ENCODE data around the gene MSANTD2.
A peak's percentile ranks its signal among the peaks of the same experiment; 100 is the strongest.

Gene MSANTD2

GRCh38 chr11:124769806-124770774 lies 30.1 kb downstream of the MSANTD2 start:
- DNase-seq = no peak

GRCh38 chr11:124768914-124769313 lies 31.3 kb downstream of the MSANTD2 start:
- DNase-seq = no peak

- no peak for DNase-seq
These were observed 34.0 kb downstream of the MSANTD2 start for GRCh38 chr11:124766156-124766555.

GRCh38 chr11:124763156-124763947 lies 36.9 kb downstream of the MSANTD2 start:
- peak; percentile 93 for DNase-seq

- no peak for DNase-seq
These were observed 37.5 kb downstream of the MSANTD2 start for GRCh38 chr11:124762624-124763155.

GRCh38 chr11:124762105-124762623 lies 38.0 kb downstream of the MSANTD2 start, which contains the start of gene ESAM:
TSS of gene ESAM (minus strand) at chr11:124762290. CDS start at chr11:124762154, 136 bp downstream.
- DNase-seq = peak; percentile 80

- no peak for DNase-seq
These were observed 38.7 kb downstream of the MSANTD2 start for GRCh38 chr11:124761301-124762104.

GRCh38 chr11:124760806-124761205 lies 39.4 kb downstream of the MSANTD2 start:
- no peak for DNase-seq

GRCh38 chr11:124760205-124760652 lies 40.0 kb downstream of the MSANTD2 start:
- no peak for DNase-seq

GRCh38 chr11:124759266-124760204 lies 40.7 kb downstream of the MSANTD2 start:
- peak; percentile 11 for DNase-seq

GRCh38 chr11:124758355-124759265 lies 41.6 kb downstream of the MSANTD2 start:
- peak; percentile 78 for DNase-seq

- DNase-seq = no peak
These were observed 42.9 kb downstream of the MSANTD2 start for GRCh38 chr11:124757320-124757719.

- DNase-seq = no peak
These were observed 43.4 kb downstream of the MSANTD2 start for GRCh38 chr11:124756753-124757227.

GRCh38 chr11:124756033-124756752 lies 44.0 kb downstream of the MSANTD2 start:
- no peak for DNase-seq

GRCh38 chr11:124754710-124755109 lies 45.5 kb downstream of the MSANTD2 start:
- DNase-seq = no peak

- no peak for DNase-seq
These were observed 45.9 kb downstream of the MSANTD2 start for GRCh38 chr11:124754309-124754708.

- no peak for DNase-seq
These were observed 46.6 kb downstream of the MSANTD2 start for GRCh38 chr11:124753624-124754023.

GRCh38 chr11:124753205-124753604 lies 47.0 kb downstream of the MSANTD2 start:
- DNase-seq = no peak
